HG02623 (cell line): ENCODE data around the gene KRTAP9-8.
"Not testable (repeated sequence)": the region's sequence is repeated elsewhere in the genome, so short reads cannot be mapped to it uniquely, and the experiment has no call there.

Experiments
- ATAC-seq: cut with Tn5 transposase; IDR thresholded peaks from one replicate; pipeline ENCODE4 v1.9.1; 2021; ENCODE audit warnings: moderate library complexity; ENCODE audit not compliant: unreplicated experiment

The KRTAP9-8 gene

DNA sequence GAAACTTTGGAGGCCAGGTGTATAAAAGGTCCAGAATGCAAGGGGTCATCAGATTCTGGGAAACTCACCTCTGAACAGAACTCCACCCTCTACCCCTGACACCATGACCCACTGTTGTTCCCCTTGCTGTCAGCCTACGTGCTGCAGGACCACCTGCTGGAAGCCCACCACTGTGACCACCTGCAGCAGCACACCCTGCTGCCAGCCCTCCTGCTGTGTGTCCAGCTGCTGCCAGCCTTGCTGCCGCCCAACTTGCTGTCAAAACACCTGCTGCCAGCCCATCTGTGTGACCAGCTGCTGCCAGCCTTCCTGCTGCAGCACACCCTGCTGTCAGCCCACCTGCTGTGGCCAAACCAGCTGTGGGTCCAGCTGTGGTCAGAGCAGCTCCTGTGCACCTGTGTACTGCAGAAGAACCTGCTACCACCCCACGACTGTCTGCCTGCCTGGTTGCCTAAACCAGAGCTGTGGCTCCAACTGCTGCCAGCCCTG lies at the start of gene KRTAP9-8:
KRTAP9-8 (plus strand) TSS at position 51 of the 489 bp plus-strand sequence; CDS start at position 104, 53 bp downstream.
- not testable (repeated sequence) for ATAC-seq

GRCh38 chr17:41189837-41190318 lies 47.9 kb upstream of the KRTAP9-8 start, which contains the start of gene KRTAP9-1:
Gene KRTAP9-1 (plus strand): TSS chr17:41189887. CDS start chr17:41189887, 0 bp downstream.
- not testable (repeated sequence) for ATAC-seq

DNA sequence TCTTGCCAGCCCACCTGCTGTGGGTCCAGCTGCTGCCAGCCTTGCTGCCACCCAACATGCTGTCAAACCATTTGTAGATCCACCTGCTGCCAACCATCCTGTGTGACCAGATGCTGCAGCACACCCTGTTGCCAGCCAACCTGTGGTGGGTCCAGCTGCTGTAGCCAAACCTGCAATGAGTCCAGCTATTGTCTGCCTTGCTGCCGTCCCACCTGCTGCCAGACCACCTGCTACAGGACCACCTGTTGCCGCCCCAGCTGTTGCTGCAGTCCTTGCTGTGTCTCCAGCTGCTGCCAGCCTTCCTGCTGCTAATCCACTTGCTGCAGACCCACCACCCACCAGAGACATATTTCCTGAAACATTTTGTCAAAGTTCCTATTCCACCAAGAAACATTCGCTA lies 47.5 kb upstream of the KRTAP9-8 start:
- ATAC-seq, result no peak

DNA sequence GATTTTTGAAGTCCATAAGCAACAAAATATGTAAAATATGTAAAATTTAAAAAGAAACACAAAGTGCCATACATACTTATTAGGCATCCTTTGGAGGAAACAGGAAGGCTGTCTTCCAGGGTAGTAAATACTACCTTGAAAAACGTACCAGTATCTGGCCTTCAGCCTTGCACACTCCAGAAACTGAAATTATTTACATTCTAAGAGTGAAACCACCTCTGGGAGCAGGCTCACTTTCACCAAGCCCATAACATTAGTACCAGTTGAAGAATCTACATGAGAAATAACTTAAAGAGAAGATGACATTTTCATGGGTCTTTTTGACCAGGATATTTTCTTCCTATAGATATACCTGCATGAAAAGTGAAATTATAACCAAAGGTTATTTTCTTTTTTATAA lies 41.7 kb upstream of the KRTAP9-8 start:
- ATAC-seq, result no peak

GRCh38 chr17:41199421-41200078 lies 38.2 kb upstream of the KRTAP9-8 start:
- no peak for ATAC-seq

DNA sequence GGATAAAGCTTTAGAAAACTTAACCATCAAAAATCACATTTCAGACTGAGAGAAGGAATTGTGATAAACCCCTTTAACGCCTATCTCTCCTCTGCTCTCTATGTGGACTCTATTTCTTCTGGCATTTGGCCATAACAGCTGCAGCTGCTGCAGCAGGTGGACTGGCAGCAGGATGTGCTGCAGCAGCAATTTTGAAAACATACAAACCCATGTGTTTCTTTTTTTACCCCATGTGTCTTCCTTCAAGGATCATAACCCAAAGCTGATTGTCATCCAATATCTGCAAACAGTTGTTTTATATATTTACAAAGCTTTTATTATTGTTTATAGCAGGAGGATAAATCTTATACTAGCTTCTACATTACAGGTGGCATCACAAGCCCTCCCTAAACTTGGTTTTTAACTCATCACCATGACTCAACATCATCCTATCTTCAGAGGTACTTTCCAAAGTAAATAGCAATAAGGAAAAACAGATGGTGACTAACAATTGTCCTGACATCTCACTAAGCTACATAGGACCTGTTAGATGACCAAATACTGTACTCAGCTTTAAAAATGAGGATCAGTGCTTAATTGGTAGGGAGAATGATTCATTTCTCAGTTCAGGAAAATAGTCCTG lies 25.8 kb upstream of the KRTAP9-8 start:
- no peak for ATAC-seq

GRCh38 chr17:41212524-41213169 lies 25.2 kb upstream of the KRTAP9-8 start:
- ATAC-seq, result no peak

GRCh38 chr17:41215681-41216080 lies 22.1 kb upstream of the KRTAP9-8 start:
- no peak for ATAC-seq

- ATAC-seq, result no peak
These were observed 14.0 kb upstream of the KRTAP9-8 start for GRCh38 chr17:41223821-41224220.

- no peak for ATAC-seq
These were observed 11.7 kb upstream of the KRTAP9-8 start for GRCh38 chr17:41226051-41226450.

DNA sequence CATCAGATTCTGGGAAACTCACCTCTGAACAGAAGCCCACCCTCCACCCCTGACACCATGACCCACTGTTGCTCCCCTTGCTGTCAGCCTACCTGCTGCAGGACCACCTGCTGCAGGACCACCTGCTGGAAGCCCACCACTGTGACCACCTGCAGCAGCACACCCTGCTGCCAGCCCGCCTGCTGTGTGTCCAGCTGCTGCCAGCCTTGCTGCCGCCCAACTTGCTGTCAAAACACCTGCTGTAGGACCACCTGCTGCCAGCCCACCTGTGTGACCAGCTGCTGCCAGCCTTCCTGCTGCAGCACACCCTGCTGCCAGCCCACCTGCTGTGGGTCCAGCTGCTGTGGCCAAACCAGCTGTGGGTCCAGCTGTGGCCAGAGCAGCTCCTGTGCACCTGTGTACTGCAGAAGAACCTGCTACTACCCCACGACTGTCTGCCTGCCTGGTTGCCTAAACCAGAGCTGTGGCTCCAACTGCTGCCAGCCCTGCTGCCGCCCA lies 11.2 kb upstream of the KRTAP9-8 start, which contains the start of gene KRTAP9-2:
KRTAP9-2 (plus strand) TSS at position 51 of the 498 bp plus-strand sequence; CDS start at position 58, 7 bp downstream.
- not testable (repeated sequence) for ATAC-seq

DNA sequence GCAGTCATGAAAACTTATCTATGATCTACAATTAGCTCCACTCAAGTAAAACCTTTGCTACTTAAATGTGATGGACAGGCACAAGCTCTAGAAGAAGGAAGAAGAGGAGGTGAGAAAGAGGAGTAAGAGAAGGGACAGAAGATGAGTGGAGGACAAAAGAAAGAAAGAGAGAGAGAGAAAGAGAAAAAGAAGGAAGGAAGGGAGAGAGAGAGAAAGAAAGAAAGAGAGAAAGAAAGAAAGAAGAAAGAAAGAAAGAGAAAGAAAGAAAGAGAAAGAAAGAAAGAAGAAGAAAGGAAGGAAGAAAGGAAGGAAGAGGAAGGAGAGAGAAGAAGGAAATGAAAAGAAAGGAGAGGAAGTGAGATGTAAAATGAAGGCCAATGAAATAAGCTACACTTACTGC lies 7.7 kb upstream of the KRTAP9-8 start:
- no peak for ATAC-seq

- ATAC-seq, result no peak
These were observed 6.1 kb upstream of the KRTAP9-8 start for GRCh38 chr17:41231731-41232130.

- ATAC-seq, result not testable (repeated sequence)
These were observed 5.2 kb upstream of the KRTAP9-8 start, which contains the start of gene KRTAP9-3 for GRCh38 chr17:41232399-41233105. Gene KRTAP9-3 (plus strand): TSS chr17:41232449. CDS start chr17:41232502, 53 bp downstream.

GRCh38 chr17:41237116-41237515 lies 683 bp upstream of the KRTAP9-8 start:
- ATAC-seq, result not testable (repeated sequence)

- not testable (repeated sequence) for ATAC-seq
These were observed 9.4 kb downstream of the KRTAP9-8 start for GRCh38 chr17:41246995-41247787.

DNA sequence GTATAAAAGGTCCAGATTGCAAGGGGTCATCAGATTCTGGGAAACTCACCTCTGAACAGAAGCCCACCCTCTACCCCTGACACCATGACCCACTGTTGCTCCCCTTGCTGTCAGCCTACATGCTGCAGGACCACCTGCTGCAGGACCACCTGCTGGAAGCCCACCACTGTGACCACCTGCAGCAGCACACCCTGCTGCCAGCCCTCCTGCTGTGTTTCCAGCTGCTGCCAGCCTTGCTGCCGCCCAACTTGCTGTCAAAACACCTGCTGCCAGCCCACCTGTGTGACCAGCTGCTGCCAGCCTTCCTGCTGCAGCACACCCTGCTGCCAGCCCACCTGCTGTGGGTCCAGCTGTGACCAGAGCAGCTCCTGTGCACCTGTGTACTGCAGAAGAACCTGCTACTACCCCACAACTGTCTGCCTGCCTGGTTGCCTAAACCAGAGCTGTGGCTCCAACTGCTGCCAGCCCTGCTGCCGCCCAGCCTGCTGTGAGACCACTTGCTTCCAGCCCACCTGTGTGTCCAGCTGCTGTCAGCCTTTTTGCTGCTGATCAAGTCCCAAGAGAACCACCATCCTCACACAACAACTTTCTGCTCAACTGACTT lies 11.9 kb downstream of the KRTAP9-8 start, which contains the start of gene KRTAP9-4:
KRTAP9-4 (plus strand) TSS at position 51 of the 604 bp plus-strand sequence; CDS start at position 85, 34 bp downstream.
- not testable (repeated sequence) for ATAC-seq

DNA sequence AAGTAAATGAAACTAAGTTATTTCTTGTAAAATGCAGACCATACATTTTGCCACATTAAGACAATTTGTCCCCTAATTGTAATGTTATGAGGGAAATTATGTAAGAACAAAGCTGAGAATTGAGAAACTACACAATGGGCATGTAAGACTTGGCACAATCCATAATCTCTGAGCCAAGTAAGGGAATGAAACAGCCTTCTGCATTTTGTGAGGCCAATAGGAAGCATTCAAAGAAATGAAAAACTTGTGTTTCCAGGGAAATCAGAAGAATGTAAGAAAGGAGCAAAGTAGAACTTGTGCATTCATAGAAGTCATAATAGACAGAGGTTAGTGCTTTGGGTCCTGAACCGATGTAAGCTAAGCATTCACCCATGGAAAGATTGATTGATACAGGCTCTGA lies 13.5 kb downstream of the KRTAP9-8 start:
- no peak for ATAC-seq

DNA sequence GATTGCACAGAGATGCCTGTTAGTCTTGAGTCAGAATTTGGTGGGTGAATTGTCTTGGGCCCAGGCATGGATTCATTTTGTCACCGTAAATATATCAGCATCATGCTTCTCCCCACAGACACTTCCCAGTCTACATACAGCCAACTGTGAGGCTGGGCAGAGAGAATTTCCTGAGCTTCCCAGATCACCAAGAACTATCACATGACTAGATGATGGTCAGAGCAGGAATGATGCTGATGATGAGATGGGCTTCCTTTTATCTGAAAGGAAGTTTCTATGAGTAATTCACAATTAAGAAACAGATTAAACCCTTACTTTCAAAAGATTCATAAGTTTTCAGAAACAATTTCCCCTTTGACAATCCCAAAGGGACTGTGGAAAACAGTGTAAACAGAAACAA lies 17.1 kb downstream of the KRTAP9-8 start:
- ATAC-seq, result no peak
